Kidney tubule cell (primary cell): ENCODE results near the gene ANAPC2.
A peak's percentile ranks its signal among the peaks of the same experiment; 100 is the strongest.

Source experiments
- DNase-seq: peaks from one replicate; pipeline ENCODE4 v3.0.0-alpha.2; 2018; ENCODE audit warnings: low spot score

ANAPC2 gene

DNA sequence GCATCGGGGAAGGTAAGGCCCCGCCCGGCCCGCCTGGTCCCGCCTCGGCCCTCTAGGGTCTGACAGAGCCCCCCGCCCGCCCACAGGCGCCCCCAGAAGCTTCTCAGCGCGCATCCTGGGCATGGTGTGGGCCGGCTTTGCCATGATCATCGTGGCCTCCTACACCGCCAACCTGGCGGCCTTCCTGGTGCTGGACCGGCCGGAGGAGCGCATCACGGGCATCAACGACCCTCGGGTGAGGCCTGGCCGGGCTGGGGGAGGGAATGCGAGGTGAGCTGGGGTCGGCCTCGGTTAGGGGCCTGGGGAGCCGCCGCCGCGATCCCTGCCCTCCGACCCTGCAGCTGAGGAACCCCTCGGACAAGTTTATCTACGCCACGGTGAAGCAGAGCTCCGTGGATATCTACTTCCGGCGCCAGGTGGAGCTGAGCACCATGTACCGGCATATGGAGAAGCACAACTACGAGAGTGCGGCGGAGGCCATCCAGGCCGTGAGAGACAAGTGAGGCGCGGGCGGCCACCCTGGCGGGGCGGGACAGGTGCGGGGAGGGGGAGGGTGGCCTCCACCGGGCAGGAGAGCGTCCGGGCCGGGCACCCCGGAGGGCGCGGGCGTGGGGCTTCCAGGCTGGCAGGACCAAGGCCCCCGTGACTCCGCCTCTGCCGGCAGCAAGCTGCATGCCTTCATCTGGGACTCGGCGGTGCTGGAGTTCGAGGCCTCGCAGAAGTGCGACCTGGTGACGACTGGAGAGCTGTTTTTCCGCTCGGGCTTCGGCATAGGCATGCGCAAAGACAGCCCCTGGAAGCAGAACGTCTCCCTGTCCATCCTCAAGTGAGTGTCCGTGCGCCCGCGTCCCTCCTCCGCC is 25.6 kb downstream of the ANAPC2 start:
- peak; percentile 23 for DNase-seq

DNA sequence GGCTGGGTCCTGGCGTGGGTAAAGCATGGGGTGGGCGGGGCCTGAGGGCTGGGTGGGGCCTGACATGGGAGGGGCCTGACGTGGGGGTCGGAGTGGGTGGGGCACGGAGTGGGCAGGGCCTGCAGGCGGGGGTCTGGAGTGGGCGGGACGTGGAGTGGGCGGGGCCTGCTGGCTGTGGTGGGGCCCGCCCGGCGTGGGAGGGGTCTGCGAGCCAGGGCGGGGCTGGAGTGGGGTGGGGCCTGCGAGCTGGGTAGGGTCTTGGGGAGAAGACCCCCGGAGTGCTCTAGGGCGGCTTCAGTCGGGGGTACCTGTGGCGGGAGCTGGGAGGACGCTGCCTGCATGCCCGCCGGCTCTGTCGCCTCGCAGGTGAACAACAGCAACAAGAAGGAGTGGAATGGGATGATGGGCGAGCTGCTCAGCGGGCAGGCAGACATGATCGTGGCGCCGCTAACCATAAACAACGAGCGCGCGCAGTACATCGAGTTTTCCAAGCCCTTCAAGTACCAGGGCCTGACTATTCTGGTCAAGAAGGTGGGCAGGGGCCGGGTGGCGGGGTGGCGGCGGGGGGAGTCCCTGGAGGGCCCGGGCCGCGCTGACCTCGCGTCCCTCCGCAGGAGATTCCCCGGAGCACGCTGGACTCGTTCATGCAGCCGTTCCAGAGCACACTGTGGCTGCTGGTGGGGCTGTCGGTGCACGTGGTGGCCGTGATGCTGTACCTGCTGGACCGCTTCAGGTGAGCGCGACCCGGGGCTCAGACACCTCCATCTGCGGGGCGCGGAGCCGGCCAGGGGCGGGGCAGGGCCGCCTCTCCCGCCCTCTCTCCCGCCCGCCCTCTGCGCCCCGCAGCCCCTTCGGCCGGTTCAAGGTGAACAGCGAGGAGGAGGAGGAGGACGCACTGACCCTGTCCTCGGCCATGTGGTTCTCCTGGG is 26.5 kb downstream of the ANAPC2 start:
- DNase-seq, result no peak

DNA sequence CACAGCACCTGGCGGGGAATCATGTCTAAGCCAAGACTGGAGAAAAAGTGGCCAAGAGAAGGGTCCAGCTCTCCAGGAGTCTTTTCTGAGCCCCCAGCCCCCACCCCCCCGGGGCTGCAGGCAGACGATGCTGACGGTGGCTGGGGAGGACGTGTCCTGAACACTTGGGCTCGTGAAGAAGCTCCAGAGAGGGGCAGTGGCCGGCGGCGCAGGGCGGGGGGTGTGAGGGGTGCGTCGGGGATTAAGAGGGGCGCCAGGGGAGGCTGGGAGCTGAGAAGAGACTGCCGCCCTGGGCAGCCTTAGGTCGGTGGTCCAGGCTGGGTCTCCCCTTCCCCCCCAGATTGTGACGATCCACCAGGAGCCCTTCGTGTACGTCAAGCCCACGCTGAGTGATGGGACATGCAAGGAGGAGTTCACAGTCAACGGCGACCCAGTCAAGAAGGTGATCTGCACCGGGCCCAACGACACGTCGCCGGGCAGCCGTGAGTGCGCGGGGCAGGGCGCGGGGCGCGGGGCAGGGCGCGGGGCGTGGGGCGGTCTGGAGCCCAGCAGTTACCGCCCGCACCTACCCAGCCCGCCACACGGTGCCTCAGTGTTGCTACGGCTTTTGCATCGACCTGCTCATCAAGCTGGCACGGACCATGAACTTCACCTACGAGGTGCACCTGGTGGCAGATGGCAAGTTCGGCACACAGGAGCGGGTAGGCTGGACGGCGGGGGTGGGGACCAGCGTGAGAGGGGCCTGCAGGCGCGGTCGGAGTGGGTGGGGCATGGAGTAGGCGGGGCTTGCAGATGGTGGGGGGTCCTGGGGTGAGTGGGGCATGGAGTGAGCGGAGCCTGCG is 27.4 kb downstream of the ANAPC2 start:
- no peak for DNase-seq

DNA sequence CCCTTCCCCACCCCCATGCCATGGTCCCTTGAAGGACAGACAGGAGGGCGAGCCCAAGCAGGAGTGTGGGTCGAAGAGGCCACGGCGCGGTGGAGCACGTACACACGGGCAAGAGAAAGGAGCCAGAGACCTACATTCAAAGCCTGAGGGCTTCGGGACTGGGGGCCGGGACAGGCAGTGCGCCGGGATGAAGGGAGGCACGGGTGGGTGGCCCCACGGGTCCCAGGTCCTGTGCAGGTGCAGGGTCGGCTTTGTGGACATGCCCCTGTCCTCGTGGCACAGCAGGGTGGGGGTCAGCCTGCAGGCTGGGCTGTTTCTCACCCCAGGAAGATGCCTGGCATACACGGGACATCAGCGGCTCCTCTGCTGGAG is 28.3 kb downstream of the ANAPC2 start:
- no peak for DNase-seq

DNA sequence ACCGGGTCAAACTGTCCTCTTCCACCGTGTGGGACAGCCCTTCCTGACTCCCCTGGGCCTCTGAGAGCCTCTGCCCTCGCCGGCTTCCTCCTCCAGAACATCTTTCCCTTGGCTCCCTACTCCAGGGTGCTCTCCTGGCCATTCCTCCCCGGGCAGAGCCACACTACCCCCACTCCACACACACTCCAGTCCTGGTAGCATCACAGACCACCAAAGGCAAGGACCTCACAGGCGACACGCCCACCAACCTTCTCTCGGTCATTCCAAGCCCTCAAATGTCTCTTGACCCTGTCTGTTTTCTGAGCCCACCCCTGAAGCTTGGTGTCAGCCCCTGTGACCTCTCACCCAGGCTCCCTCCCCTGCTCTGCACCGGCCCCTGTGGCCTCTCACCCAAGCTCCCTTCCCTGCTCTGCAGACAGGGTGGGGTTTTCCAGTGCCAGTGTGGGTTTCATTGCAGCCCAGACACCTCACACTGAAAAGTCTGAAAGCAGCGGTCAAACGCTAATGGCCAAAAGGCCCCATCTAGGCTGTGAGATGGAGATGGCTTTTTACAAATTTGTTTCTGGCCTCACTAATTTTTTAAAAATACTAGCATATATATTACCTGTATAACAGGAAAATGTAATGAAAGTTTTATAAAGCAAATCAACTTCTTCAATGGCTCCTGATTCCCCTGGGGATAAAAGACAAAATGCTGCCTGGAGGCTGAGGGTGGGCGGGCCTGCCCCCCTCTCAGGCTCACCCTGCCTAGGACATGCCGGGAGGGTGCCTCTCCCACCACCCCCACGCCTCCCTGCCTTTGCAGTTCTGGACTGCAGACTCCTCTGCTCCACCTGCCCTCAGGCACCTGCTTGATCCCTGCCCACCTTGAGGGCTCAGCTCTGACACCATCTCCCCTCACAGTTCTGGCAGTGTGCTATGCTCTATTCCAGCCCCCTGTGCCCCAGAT is 29.0 kb downstream of the ANAPC2 start:
- DNase-seq, result no peak

DNA sequence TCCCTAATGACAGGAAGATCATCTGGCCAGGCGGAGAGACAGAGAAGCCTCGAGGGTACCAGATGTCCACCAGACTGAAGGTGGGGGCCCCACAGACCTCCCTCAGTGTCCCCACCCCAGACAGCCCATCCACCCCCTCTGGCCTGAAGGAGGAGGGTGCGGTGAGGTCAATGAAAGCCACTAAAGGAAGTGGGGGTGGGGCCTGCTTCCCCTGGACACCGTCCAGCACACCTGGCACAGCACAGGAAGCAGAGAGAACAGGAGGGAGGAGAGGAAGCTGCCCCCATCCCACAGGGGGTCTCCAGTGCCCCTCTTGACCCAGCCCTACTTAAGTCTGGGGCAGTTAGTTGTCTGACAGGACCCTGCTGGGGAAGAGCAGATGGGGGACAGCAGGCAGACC is 29.7 kb downstream of the ANAPC2 start:
- DNase-seq, result no peak

DNA sequence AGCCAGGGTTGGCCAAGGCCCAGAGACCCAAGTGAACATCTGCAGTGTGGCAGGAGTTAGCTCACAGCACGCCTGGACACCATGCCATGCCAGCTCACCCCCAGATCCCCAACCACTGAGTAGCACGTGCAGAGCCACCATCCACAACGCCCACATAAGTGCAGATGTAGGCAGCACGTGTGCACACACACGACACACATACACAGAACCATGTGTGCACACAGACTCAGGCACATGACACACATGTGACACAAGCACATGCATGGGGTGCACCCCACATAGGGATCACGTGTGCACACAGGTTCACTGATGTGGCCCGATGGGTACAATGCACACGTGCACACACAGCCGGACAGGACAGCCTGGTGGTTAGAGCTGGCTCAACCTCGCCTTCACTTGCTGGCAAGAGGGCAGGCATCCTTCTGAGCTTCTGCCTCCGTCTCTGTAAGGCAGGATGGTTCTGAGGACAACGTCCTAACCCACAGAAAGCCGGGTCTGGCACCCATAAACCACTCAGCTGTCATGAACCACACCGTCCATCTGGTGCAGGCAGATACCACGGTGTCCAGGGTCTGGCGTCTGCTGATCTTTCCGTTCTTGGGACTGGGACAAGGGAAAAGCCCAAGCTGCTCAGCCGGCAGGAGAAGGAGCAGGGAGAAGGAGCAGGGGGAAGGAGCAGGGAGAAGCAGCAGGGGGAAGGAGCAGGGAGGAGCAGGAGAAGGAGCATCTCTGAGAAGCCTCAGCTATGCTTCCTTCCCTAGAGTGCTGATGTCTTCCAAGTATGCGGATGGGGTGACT is 30.5 kb downstream of the ANAPC2 start:
- DNase-seq, result no peak

DNA sequence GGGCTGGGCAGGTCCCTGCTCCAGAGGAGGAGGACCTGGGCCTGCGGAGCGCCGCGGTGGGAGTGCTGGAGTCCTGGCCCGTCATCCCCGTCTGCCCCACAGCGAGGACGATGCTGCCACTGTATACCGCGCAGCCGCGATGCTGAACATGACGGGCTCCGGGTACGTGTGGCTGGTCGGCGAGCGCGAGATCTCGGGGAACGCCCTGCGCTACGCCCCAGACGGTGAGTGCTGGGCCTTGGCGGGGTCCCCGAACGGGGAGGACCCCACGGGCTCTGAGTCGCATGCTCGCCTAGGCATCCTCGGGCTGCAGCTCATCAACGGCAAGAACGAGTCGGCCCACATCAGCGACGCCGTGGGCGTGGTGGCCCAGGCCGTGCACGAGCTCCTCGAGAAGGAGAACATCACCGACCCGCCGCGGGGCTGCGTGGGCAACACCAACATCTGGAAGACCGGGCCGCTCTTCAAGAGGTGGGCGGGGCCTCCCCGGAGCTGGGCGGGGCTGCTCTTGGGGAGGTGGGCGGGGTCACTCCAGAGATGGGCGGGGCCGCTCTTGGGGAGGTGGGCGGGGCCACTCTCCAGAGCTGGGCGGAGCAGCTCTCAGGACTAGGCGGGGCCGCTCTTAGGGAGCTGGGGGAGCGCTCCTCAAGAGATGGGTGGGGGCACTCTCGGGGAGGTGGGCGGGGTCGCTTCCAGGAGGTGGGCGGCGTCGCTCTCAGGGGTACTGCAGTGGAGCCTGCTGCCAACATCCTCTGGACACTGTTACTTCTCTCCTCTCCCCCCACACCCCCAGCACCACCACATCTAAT is 31.6 kb downstream of the ANAPC2 start:
- DNase-seq, result peak; percentile 22

DNA sequence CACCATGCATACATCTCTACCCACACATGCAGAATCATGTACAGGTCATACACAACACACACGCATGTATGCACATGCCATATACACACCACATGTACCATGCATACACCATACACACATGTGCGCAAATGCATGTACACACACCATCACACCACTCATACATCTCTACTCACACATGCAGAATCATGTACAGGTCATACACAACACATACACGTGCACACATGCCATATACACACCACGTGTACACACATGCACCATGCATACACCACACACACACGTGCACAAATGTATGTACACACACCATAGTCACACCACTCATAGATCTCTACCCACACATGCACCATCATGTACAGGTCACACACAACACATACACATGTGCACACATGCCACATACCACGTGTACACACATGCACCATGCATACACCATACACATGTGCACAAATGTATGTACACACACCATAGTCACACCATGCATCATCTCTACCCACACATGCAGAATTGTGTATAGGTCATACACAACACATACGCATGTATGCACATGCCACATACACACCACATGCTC is 35.4 kb downstream of the ANAPC2 start:
- DNase-seq, result no peak

DNA sequence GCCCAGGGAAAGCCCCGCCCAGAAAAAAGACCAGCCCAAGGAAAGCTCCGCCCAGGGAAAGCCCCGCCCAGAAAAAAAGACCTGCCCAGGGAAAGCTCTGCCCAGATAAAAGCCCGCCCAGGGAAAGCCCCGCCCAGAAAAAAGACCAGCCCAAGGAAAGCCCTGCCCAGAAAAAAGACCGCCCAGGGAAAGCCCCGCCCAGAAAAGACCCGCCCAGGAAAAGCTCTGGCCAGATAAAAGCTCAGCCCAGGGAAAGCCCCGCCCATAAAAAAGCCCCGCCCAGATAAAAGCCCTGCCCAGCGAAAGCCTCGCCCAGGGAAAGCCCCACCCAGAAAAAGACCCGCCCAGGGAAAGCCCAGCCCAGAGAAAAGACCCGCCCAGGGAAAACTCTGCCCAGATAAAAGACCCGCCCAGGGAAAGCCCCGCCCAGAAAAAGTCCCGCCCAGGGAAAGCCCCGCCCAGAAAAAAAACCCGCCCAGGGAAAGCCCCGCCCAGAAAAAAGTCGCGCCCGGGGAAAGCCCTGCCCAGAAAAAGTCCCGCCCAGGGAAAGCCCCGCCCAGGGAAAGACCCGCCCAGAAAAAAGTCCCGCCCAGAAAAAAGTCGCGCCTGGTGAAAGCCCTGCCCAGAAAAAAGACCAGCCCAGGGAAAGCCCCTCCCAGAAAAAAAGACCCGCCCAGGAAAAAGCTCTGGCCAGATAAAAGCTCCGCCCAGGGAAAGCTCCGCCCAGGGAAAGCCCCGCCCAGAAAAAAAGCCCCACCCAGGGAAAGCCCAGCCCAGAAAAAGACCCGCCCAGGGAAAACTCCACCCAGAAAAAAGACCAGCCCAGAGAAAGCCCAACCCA is 37.5 kb downstream of the ANAPC2 start:
- peak; percentile 43 for DNase-seq

DNA sequence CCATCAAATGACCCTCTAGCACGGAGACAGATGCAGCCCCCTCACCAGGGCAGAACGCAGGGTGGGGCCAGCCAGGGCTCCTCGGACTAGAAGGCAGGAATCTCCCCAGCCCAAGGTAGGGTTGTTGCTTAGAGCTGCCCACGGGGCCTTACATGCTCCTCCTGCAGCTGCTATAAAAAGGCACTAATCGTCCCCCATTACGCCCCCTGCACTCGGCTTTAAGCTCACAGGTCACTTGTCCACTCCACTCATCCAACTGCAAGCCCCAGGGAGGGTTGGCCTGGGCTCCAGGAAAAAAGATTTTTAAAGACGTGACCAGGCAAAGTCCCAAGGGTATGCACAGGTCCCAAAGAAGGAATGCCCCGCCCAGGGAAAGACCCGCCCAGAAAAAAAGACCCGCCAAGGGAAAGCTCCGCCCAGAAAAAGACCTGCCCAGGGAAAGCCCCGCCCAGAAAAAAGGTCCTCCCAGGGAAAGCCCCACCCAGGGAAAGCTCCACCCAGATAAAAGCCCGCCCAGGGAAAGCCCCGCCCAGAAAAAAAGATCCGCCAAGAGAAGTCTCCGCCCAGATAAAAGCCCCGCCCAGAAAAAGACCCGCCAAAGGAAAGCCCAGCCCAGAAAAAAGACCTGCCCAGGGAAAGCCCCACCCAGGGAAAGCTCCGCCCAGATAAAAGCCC is 38.3 kb downstream of the ANAPC2 start:
- DNase-seq, result no peak

DNA sequence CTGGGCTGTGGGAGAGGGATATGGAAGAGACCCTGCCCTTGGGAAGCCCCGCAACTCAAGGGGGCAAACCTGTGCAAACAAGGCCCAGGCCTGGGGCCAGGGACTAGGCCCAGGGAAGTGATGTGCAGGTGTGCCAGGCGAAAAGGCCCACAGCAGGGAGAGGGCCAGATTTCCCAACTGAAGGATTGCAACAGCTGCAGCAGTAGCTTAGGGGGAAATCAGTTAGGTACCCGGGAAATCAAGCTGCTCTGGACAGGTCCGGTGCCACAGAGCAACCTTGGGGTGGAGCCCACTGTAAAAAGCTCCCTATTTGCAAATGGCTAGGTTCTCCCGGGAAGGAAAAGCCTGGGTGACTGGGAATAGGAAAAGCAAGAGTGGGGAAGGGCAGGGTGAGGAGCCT is 39.0 kb downstream of the ANAPC2 start:
- DNase-seq, result no peak

DNA sequence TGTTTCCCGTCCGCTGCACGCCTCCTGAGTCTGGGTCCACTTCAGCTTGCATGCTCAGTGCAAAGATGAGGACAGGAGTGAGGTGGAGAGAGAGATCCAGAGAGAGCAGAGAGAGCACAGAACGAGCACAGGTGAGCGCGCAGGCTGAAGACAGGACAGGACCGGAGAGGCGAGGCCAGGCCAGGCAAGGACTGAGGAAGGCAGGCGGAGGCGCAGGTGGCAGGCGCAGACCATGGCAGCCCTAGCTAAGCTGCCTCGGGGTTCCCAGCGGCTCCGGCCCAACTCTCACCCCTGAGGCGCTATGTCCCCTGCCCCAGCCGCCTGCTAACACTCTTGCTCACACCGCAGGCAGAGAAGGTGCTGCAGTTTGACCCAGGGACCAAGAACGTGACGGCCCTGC is 39.7 kb downstream of the ANAPC2 start:
- no peak for DNase-seq

DNA sequence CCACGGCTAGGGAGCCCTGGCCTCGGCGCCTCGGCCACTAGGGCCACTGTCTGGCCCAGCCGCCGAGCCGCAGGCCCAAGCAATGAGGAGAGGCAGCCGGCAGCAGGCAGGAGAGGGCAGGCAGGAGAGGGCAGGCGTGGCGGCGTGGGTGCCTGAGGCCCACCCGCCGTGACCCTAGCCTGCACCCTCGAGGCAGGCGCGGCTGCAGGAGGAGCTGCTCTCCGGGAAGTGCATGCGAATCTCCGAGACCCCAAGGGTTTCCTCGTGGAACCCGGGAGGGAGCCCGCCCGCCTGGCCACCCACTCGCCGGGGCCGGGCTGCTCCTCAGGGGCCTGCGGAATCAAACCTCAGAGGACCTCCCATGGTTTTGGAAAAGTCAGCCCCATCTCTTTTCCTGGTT is 40.1 kb downstream of the ANAPC2 start:
- DNase-seq, result no peak

DNA sequence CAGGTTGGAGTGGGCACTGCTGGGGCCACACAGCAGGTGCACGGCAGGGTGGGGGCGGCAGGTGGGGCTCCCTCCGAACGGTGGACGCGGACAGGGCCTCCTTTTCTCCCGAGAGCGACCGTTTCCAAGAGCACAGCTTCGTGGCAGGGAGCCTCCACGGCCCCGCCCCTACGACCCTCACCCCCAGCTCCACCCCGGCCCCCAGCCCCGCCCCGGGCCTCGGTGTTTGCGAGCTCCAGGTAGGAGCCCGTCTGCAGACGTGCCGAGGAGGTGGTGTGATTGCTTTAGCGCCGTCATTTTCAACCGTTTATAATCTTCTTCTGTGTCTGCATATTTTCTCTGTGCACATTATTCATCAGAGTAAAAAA is 40.6 kb downstream of the ANAPC2 start:
- no peak for DNase-seq

DNA sequence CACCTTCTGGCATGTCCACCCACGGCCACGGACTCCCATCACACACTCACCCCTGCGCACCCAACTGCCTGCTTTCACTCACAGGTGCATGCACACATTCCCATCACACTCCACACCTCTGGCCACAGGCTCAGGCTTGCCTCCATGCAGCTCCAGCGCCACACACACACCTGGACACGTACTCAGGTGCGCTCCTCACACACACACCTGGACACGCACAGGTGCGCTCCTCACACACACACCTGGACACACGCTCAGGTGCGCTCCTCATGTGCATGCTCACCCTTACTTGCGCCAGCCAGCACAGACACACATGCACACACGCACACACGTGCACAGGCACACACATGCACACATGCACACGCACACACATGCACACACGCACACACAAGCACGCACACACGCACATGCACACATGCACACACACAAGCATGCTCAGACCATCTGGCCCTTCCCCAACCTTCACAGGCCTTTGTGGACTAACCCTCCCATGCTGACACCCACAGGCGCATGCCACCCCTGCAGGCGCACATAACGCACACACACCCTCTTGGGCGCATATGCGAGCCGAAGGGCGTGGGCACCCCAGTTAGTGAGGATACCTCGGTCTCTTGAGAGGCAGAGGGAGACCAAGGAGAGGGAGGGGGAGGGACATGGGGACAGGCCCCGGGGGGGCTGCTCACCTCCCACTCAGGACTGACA is 41.1 kb downstream of the ANAPC2 start:
- no peak for DNase-seq

DNA sequence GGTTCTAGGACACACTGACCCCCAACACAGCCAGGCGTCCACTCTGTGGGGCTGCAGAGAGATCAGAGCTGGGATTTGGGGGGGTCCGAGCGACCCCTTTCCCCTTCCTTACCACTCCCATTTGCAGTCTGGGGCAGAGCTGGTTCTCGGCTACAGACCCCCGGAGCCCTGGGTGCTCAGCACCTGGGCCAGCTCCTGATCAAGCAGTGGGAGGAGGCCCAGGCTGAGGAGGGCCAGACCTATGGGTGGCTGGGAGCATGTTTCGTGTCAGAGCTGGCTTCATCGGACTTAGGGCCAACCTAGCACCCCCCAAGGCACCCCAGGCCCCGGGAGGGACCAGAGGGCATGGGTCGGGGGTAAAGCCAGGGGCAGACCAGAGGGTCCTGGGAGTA is 41.8 kb downstream of the ANAPC2 start:
- DNase-seq, result no peak
